ENCODE results near the gene LTC4S.

LTC4S gene

DNA sequence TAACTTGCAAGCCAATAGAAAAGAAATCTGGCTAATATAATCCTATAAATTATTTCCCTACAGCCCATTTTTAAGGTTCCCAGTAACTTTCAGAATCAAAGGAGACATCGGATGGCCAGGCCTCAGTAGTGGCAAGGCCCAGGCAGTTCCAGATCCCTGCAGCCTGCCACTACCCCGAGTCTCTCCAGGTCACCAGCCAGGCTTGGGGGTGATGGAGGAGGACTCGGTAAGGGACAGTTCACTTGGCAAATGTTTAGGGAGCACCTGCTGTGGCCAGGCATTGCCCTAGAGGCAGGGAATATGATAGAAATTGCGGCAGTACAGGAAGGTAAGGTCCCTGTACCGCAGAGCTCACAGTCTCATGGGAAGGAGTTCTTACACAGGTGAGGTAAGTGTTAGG, 15.2 kb upstream of the LTC4S start:
- no peak for DNase-seq
- no peaks in the 10 kb centered on the region for H3K9me3 ChIP-seq (ENCODE audit: severe bottlenecking)
- no peak overlapping the region for H3K27ac ChIP-seq
- H3K4me3 ChIP-seq (ENCODE audit: low read depth, low read length), result no peak overlapping the region
- no peaks in the 10 kb centered on the region for H3K27me3 ChIP-seq (ENCODE audit: insufficient read depth, low read depth, severe bottlenecking)
- H3K36me3 ChIP-seq, result 0 out of 2 replicates have a peak, but pooled peaks cover 3% of the 10 kb centered on the region
- no peak for TF ChIP-seq CTCF (IDR thresholded peaks at IDR 0.05; ENCODE audit: low read depth, low read length)

DNA sequence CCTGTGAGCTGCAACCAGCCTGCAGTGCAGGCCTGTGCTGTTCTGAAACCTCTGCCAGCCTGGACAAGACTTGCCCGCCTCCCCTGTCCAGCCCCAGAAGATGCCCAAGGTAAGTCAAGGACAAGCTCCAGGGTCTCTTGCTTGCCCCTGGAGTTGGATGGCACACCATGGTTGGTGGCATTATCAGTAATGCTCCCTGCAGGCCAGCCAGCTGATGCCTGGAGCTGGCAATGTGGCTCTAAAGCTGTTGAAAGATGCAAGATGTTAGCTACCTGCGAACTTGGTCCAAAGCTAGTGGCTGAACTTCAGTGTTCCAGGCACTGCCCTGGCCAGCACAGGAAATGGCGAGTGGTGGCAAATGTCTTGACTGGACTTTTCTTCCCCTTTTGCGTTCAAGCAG, 14.0 kb upstream of the LTC4S start:
- no peak overlapping the region for H3K4me3 ChIP-seq (ENCODE audit: low read depth, low read length)
- DNase-seq, result no peak
- no peak for TF ChIP-seq CTCF (IDR thresholded peaks at IDR 0.05; ENCODE audit: low read depth, low read length)
- H3K9me3 ChIP-seq (ENCODE audit: severe bottlenecking), result no peaks in the 10 kb centered on the region
- no peak overlapping the region for H3K27ac ChIP-seq
- no peaks in the 10 kb centered on the region for H3K27me3 ChIP-seq (ENCODE audit: insufficient read depth, low read depth, severe bottlenecking)
- 0 out of 2 replicates have a peak, but pooled peaks cover 3% of the 10 kb centered on the region for H3K36me3 ChIP-seq

DNA sequence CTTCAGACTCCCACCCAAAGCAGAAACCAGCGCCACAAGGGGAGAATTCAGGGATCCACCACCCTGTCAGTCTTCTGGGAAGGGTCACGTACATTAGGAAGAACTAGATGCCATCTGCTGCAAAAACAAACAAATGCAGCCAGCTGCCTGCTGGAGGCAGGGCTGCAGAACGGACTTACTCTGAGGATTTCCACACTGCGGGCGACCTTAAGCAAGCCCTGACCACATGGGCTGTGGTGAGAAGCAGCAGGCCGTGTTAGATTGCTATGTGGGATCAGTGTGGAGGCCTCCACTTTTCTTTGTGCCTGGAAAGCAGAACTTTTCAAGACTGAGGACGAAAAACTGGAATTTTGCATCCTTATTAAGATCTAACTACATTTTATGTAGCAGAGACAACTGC, 13.4 kb upstream of the LTC4S start:
- Histone ChIP-seq H3K36me3 (0 out of 2 replicates have a peak, but pooled peaks cover 3% of the 10 kb centered on the region), H3K27me3 (ENCODE audit: insufficient read depth, low read depth, severe bottlenecking) (no peaks in the 10 kb centered on the region), H3K27ac (no peak overlapping the region), H3K4me3 (ENCODE audit: low read depth, low read length) (no peak overlapping the region), H3K9me3 (ENCODE audit: severe bottlenecking) (no peaks in the 10 kb centered on the region)
- DNase-seq, result no peak
- TF ChIP-seq CTCF (IDR thresholded peaks at IDR 0.05; ENCODE audit: low read depth, low read length), result no peak

- no peaks in the 10 kb centered on the region for H3K27me3 ChIP-seq (ENCODE audit: insufficient read depth, low read depth, severe bottlenecking)
- H3K36me3 ChIP-seq, result 0 out of 2 replicates have a peak, but pooled peaks cover 3% of the 10 kb centered on the region
- DNase-seq, result no peak
- H3K27ac ChIP-seq, result no peak overlapping the region
- no peak overlapping the region for H3K4me3 ChIP-seq (ENCODE audit: low read depth, low read length)
- no peaks in the 10 kb centered on the region for H3K9me3 ChIP-seq (ENCODE audit: severe bottlenecking)
- no peak for TF ChIP-seq CTCF (IDR thresholded peaks at IDR 0.05; ENCODE audit: low read depth, low read length)
Measured at GRCh38 chr5:179781846-179782245, 11.9 kb upstream of the LTC4S start.

DNA sequence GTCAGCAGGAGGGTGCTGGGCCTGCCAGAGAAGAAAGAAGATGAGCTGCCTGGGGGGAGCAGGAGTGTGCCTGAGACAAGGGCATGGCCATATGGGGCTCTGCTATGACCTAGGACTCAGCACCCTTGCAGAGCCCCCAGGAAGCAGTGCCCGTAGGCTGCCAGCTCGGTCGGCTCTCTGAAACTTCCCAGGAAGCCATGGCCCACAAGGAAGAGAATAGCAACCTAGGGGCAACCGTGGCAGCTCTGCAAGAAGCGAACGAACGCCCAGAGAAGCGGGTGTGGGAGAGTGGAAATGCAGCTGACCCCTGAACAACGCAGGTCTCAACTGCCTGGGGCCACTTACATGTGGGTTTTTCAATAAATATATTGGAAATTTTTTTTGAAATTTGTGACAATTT, 10.7 kb upstream of the LTC4S start:
- no peak for TF ChIP-seq CTCF (IDR thresholded peaks at IDR 0.05; ENCODE audit: low read depth, low read length)
- Histone ChIP-seq H3K27me3 (ENCODE audit: insufficient read depth, low read depth, severe bottlenecking) (no peaks in the 10 kb centered on the region), H3K9me3 (ENCODE audit: severe bottlenecking) (no peaks in the 10 kb centered on the region), H3K4me3 (ENCODE audit: low read depth, low read length) (no peak overlapping the region), H3K36me3 (no peaks in the 10 kb centered on the region), H3K27ac (no peak overlapping the region)
- DNase-seq, result no peak

GRCh38 chr5:179786861-179787260, 6.9 kb upstream of the LTC4S start:
- no peak for TF ChIP-seq CTCF (IDR thresholded peaks at IDR 0.05; ENCODE audit: low read depth, low read length)
- H3K27ac ChIP-seq, result no peak overlapping the region
- H3K9me3 ChIP-seq (ENCODE audit: severe bottlenecking), result no peaks in the 10 kb centered on the region
- H3K36me3 ChIP-seq, result no peaks in the 10 kb centered on the region
- H3K27me3 ChIP-seq (ENCODE audit: insufficient read depth, low read depth, severe bottlenecking), result no peaks in the 10 kb centered on the region
- H3K4me3 ChIP-seq (ENCODE audit: low read depth, low read length), result no peak overlapping the region
- DNase-seq, result no peak

Data from WERI-Rb-1 (cell line).